ENCODE results near the gene GRM7. TPM values are rescaled to one million over a fixed set of nuclear protein-coding genes. Genes with fewer than 3 reads are reported as not detected.

GRM7 gene
- total and polyA plus RNA-seq, 2 donors: 0.14 to 1.7 TPM

DNA sequence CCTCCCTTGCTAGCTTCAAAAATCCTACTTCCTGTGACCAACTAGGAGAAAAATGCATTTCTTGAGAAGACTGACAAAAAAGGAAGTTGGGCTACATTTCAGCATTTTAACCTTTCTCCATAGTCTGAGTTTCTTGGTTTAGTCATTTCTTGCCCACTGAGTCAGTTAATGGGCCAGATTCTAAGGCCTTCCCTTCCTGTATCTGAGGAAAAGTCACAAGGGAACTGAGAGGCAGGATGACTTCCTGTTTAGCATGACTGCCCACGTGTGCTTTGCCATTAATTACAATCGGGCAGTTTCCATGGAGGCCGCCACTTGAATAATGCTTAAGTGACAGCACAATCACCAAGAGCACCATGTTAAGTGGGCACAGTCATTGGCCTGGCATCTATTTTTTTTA lies 846.3 kb downstream of the GRM7 start:
- no peaks in the 10 kb centered on the region for H3K27me3 ChIP-seq (ENCODE audit: control insufficient read depth in 2 of 2, insufficient read depth in 1 of 2, low read length in 1 of 2)
- H3K4me3 ChIP-seq (ENCODE audit: low read length in 2 of 2): no peak overlapping the region
- H3K27ac ChIP-seq (ENCODE audit: low read depth in 1 of 2, low read length in 1 of 2): no peak overlapping the region
- 77% methylated on average over 3 of the region's 3 CpGs for WGBS
- no peak for DNase-seq (ENCODE audit: low read depth in 6 of 9, low spot score in 9 of 9)
- H3K36me3 ChIP-seq (ENCODE audit: control insufficient read depth in 2 of 2, insufficient read depth in 2 of 2, low read length in 1 of 2): no peaks in the 10 kb centered on the region
- H3K9me3 ChIP-seq (ENCODE audit: control insufficient read depth in 2 of 2, insufficient read depth in 1 of 2, low read length in 1 of 2): no peaks in the 10 kb centered on the region
- H3K4me1 ChIP-seq (ENCODE audit: control insufficient read depth in 2 of 2, insufficient read depth in 2 of 2, low read length in 2 of 2): no peaks in the 10 kb centered on the region

GRCh38 chr3:7709376-7710082 lies 848.6 kb downstream of the GRM7 start:
- peak in 1 of 9 donors; percentile 2 for DNase-seq (ENCODE audit: low read depth in 6 of 9, low spot score in 9 of 9)
- Histone ChIP-seq H3K9me3 (ENCODE audit: control insufficient read depth in 2 of 2, insufficient read depth in 1 of 2, low read length in 1 of 2) (no peaks in the 10 kb centered on the region), H3K4me1 (ENCODE audit: control insufficient read depth in 2 of 2, insufficient read depth in 2 of 2, low read length in 2 of 2) (no peaks in the 10 kb centered on the region), H3K4me3 (ENCODE audit: low read length in 2 of 2) (no peak overlapping the region), H3K27ac (ENCODE audit: low read depth in 1 of 2, low read length in 1 of 2) (no peak overlapping the region), H3K36me3 (ENCODE audit: control insufficient read depth in 2 of 2, insufficient read depth in 2 of 2, low read length in 1 of 2) (no peaks in the 10 kb centered on the region), H3K27me3 (ENCODE audit: control insufficient read depth in 2 of 2, insufficient read depth in 1 of 2, low read length in 1 of 2) (no peaks in the 10 kb centered on the region)
- WGBS: 75% methylated on average over 5 of the region's 5 CpGs

DNA sequence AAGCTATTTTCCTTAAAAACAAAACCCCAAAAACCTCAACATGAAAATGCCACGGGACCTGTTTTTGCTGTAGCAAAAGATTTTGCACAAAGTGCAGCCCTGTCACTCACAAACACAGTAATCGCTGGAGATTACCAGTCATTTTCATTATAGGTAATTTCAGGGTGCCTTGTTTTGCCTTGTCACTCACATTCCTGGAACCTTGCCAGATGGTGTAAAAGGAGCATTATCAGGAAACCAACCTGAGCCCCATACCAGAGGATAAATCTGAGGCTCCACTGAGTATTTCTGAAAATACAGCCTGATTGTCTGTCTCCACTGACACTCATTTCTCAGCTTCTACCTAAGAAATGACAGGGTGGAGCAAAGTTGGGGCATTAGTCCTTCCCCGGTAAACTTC lies 849.4 kb downstream of the GRM7 start:
- H3K36me3 ChIP-seq (ENCODE audit: control insufficient read depth in 2 of 2, insufficient read depth in 2 of 2, low read length in 1 of 2): no peaks in the 10 kb centered on the region
- H3K4me3 ChIP-seq (ENCODE audit: low read length in 2 of 2): no peak overlapping the region
- no peaks in the 10 kb centered on the region for H3K4me1 ChIP-seq (ENCODE audit: control insufficient read depth in 2 of 2, insufficient read depth in 2 of 2, low read length in 2 of 2)
- H3K27me3 ChIP-seq (ENCODE audit: control insufficient read depth in 2 of 2, insufficient read depth in 1 of 2, low read length in 1 of 2): no peaks in the 10 kb centered on the region
- no peaks in the 10 kb centered on the region for H3K9me3 ChIP-seq (ENCODE audit: control insufficient read depth in 2 of 2, insufficient read depth in 1 of 2, low read length in 1 of 2)
- no peak overlapping the region for H3K27ac ChIP-seq (ENCODE audit: low read depth in 1 of 2, low read length in 1 of 2)
- 52% methylated on average over 3 of the region's 3 CpGs for WGBS
- no peak for DNase-seq (ENCODE audit: low read depth in 6 of 9, low spot score in 9 of 9)

- H3K9me3 ChIP-seq (ENCODE audit: control insufficient read depth in 2 of 2, insufficient read depth in 1 of 2, low read length in 1 of 2): no peaks in the 10 kb centered on the region
- H3K4me3 ChIP-seq (ENCODE audit: low read length in 2 of 2): no peak overlapping the region
- WGBS: 97% methylated on average over 2 of the region's 2 CpGs
- no peaks in the 10 kb centered on the region for H3K36me3 ChIP-seq (ENCODE audit: control insufficient read depth in 2 of 2, insufficient read depth in 2 of 2, low read length in 1 of 2)
- H3K27me3 ChIP-seq (ENCODE audit: control insufficient read depth in 2 of 2, insufficient read depth in 1 of 2, low read length in 1 of 2): no peaks in the 10 kb centered on the region
- no peaks in the 10 kb centered on the region for H3K4me1 ChIP-seq (ENCODE audit: control insufficient read depth in 2 of 2, insufficient read depth in 2 of 2, low read length in 2 of 2)
- no peak overlapping the region for H3K27ac ChIP-seq (ENCODE audit: low read depth in 1 of 2, low read length in 1 of 2)
- DNase-seq (ENCODE audit: low read depth in 6 of 9, low spot score in 9 of 9): no peak
Observed at GRCh38 chr3:7713724-7714123, 852.8 kb downstream of the GRM7 start.

- H3K27ac ChIP-seq (ENCODE audit: low read depth in 1 of 2, low read length in 1 of 2): no peak overlapping the region
- H3K9me3 ChIP-seq (ENCODE audit: control insufficient read depth in 2 of 2, insufficient read depth in 1 of 2, low read length in 1 of 2): no peaks in the 10 kb centered on the region
- no peak overlapping the region for H3K4me3 ChIP-seq (ENCODE audit: low read length in 2 of 2)
- H3K27me3 ChIP-seq (ENCODE audit: control insufficient read depth in 2 of 2, insufficient read depth in 1 of 2, low read length in 1 of 2): no peaks in the 10 kb centered on the region
- H3K4me1 ChIP-seq (ENCODE audit: control insufficient read depth in 2 of 2, insufficient read depth in 2 of 2, low read length in 2 of 2): no peaks in the 10 kb centered on the region
- 94% methylated on average over 1 of the region's 1 CpG for WGBS
- no peaks in the 10 kb centered on the region for H3K36me3 ChIP-seq (ENCODE audit: control insufficient read depth in 2 of 2, insufficient read depth in 2 of 2, low read length in 1 of 2)
- no peak for DNase-seq (ENCODE audit: low read depth in 6 of 9, low spot score in 9 of 9)
Observed at GRCh38 chr3:7720649-7721297, 859.9 kb downstream of the GRM7 start.

GRCh38 chr3:7721869-7722268 lies 861.0 kb downstream of the GRM7 start:
- Histone ChIP-seq H3K27me3 (ENCODE audit: control insufficient read depth in 2 of 2, insufficient read depth in 1 of 2, low read length in 1 of 2) (no peaks in the 10 kb centered on the region), H3K36me3 (ENCODE audit: control insufficient read depth in 2 of 2, insufficient read depth in 2 of 2, low read length in 1 of 2) (no peaks in the 10 kb centered on the region), H3K9me3 (ENCODE audit: control insufficient read depth in 2 of 2, insufficient read depth in 1 of 2, low read length in 1 of 2) (no peaks in the 10 kb centered on the region), H3K4me1 (ENCODE audit: control insufficient read depth in 2 of 2, insufficient read depth in 2 of 2, low read length in 2 of 2) (no peaks in the 10 kb centered on the region), H3K4me3 (ENCODE audit: low read length in 2 of 2) (no peak overlapping the region), H3K27ac (ENCODE audit: low read depth in 1 of 2, low read length in 1 of 2) (no peak overlapping the region)
- DNase-seq (ENCODE audit: low read depth in 6 of 9, low spot score in 9 of 9): no peak
- WGBS: 92% methylated on average over 5 of the region's 5 CpGs

DNA sequence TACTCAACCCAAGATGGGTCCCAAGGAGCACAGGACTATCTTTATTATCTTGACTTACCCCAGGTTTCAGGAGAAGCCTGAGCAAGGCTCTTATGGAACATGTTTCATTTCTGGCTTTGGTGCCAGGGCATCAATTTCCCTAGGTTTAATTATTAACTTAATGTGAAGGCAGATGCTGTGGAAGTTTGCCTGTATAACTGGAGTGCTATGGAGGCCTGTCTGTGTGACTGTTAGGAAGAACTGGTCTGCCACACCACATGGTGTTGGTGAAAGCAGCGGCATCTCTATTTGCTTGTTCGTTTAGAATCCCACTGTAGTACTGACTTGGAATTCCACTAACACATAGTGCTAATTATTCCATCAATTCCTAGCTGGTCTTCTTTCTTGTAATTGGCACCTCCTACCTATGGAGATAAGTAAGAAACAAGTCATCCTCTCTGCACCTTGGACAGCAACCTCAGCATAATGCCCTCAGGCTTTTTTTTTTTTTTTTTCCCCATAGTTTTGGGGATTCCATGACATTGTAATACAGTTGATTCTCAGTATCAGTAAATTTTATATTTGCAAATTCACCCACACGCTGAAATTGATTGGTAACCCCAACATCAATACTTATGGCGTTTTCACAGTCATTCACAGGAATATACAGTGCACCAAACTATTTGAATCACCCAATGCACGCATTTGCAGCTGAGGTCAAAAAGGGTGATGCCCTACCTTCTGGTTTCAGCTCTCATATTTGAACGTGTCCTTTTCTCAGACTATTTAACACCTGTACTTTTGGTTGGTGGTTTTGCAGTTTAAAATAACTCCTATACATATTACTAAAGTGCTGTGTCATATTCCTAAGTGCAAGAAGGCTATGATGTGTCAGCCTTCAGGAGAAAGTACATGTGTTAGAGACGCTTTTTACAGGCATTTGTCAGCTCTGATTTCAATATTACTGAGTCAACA lies 867.9 kb downstream of the GRM7 start:
- H3K9me3 ChIP-seq (ENCODE audit: control insufficient read depth in 2 of 2, insufficient read depth in 1 of 2, low read length in 1 of 2): no peaks in the 10 kb centered on the region
- DNase-seq (ENCODE audit: low read depth in 6 of 9, low spot score in 9 of 9): no peak

GRCh38 chr3:7733933-7734332 lies 873.0 kb downstream of the GRM7 start:
- Histone ChIP-seq H3K36me3 (ENCODE audit: control insufficient read depth in 2 of 2, insufficient read depth in 2 of 2, low read length in 1 of 2) (no peaks in the 10 kb centered on the region), H3K27ac (ENCODE audit: low read depth in 1 of 2, low read length in 1 of 2) (no peak overlapping the region)
- 52% methylated on average over 1 of the region's 1 CpG for WGBS

More for the DNA sequence above, 867.9 kb downstream of the GRM7 start:
- no peak overlapping the region for H3K27ac ChIP-seq (ENCODE audit: low read depth in 1 of 2, low read length in 1 of 2)
- 82% methylated on average over 7 of the region's 7 CpGs for WGBS
- no peaks in the 10 kb centered on the region for H3K4me1 ChIP-seq (ENCODE audit: control insufficient read depth in 2 of 2, insufficient read depth in 2 of 2, low read length in 2 of 2)
- no peak overlapping the region for H3K4me3 ChIP-seq (ENCODE audit: low read length in 2 of 2)
- H3K36me3 ChIP-seq (ENCODE audit: control insufficient read depth in 2 of 2, insufficient read depth in 2 of 2, low read length in 1 of 2): no peaks in the 10 kb centered on the region
- H3K27me3 ChIP-seq (ENCODE audit: control insufficient read depth in 2 of 2, insufficient read depth in 1 of 2, low read length in 1 of 2): no peaks in the 10 kb centered on the region

DNA sequence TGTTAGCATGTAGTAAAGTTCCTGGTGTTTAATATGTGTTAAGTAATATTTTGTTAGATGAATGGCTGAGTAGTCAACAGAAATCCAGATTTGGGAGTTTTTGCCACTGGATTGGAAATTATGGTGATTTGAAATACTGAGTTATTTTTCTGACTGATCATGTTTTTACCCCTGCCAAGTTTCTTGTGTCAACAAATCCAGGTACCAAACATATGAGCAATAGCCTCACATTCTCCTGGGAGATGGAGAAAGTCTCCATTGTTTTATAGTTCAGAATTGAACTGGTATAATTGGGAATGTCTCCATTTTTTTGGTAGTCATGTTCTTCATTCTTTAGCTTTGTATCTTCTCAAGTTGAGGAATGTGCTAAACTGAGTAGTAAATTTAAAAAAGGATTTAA lies 873.5 kb downstream of the GRM7 start:
- H3K9me3 ChIP-seq (ENCODE audit: control insufficient read depth in 2 of 2, insufficient read depth in 1 of 2, low read length in 1 of 2): no peaks in the 10 kb centered on the region
- H3K27me3 ChIP-seq (ENCODE audit: control insufficient read depth in 2 of 2, insufficient read depth in 1 of 2, low read length in 1 of 2): no peaks in the 10 kb centered on the region
- H3K4me3 ChIP-seq (ENCODE audit: low read length in 2 of 2): no peak overlapping the region
- no peak for DNase-seq (ENCODE audit: low read depth in 6 of 9, low spot score in 9 of 9)
- no peak overlapping the region for H3K27ac ChIP-seq (ENCODE audit: low read depth in 1 of 2, low read length in 1 of 2)
- H3K36me3 ChIP-seq (ENCODE audit: control insufficient read depth in 2 of 2, insufficient read depth in 2 of 2, low read length in 1 of 2): no peaks in the 10 kb centered on the region
- no peaks in the 10 kb centered on the region for H3K4me1 ChIP-seq (ENCODE audit: control insufficient read depth in 2 of 2, insufficient read depth in 2 of 2, low read length in 2 of 2)

More at GRCh38 chr3:7733933-7734332, 873.0 kb downstream of the GRM7 start:
- no peaks in the 10 kb centered on the region for H3K27me3 ChIP-seq (ENCODE audit: control insufficient read depth in 2 of 2, insufficient read depth in 1 of 2, low read length in 1 of 2)
- no peaks in the 10 kb centered on the region for H3K4me1 ChIP-seq (ENCODE audit: control insufficient read depth in 2 of 2, insufficient read depth in 2 of 2, low read length in 2 of 2)
- no peak overlapping the region for H3K4me3 ChIP-seq (ENCODE audit: low read length in 2 of 2)
- H3K9me3 ChIP-seq (ENCODE audit: control insufficient read depth in 2 of 2, insufficient read depth in 1 of 2, low read length in 1 of 2): no peaks in the 10 kb centered on the region
- DNase-seq (ENCODE audit: low read depth in 6 of 9, low spot score in 9 of 9): no peak

Data from thymus (tissue), 11 donors.